Limb (tissue), 2 donors: Measurements from ENCODE around the gene SRSF7.
A peak's percentile ranks its signal among the peaks of the same experiment; 100 is the strongest.
"Not testable (repeated sequence)": the region's sequence is repeated elsewhere in the genome, so short reads cannot be mapped to it uniquely, and the experiment has no call there.

ENCODE experiments used
- DNase-seq, 2 donors: peaks; one replicate each; pipeline ENCODE4 v3.0.0-alpha.2; 2016; ENCODE audit errors: extremely low spot score in 2 of 2

SRSF7 gene

GRCh38 chr2:38750891-38751595 lies at the start of gene SRSF7:
TSS of gene SRSF7 (minus strand) at chr2:38751361. CDS start at chr2:38751256, 105 bp downstream.
- peak; percentile 99 for DNase-seq

GRCh38 chr2:38797953-38798352 lies 46.8 kb upstream of the SRSF7 start:
- DNase-seq: no peak

GRCh38 chr2:38797250-38797676 lies 46.1 kb upstream of the SRSF7 start:
- no peak for DNase-seq

GRCh38 chr2:38795016-38795415 lies 43.9 kb upstream of the SRSF7 start:
- not testable (repeated sequence) for DNase-seq

- DNase-seq: no peak
Measured at GRCh38 chr2:38794235-38794946, 43.2 kb upstream of the SRSF7 start.

GRCh38 chr2:38793511-38793910 lies 42.4 kb upstream of the SRSF7 start:
- no peak for DNase-seq

- DNase-seq: no peak
Measured at GRCh38 chr2:38792751-38793150, 41.6 kb upstream of the SRSF7 start.

GRCh38 chr2:38792321-38792720 lies 41.2 kb upstream of the SRSF7 start:
- DNase-seq: not testable (repeated sequence)

- DNase-seq: no peak
Measured at GRCh38 chr2:38791744-38792143, 40.6 kb upstream of the SRSF7 start.

- no peak for DNase-seq
Measured at GRCh38 chr2:38789691-38790090, 38.5 kb upstream of the SRSF7 start.

GRCh38 chr2:38788306-38788705 lies 37.1 kb upstream of the SRSF7 start:
- DNase-seq: no peak

GRCh38 chr2:38783586-38783985 lies 32.4 kb upstream of the SRSF7 start:
- DNase-seq: no peak

- DNase-seq: no peak
Measured at GRCh38 chr2:38778687-38779082, 27.5 kb upstream of the SRSF7 start.

GRCh38 chr2:38776531-38776930 lies 25.4 kb upstream of the SRSF7 start:
- DNase-seq: no peak

GRCh38 chr2:38775921-38776225 lies 24.7 kb upstream of the SRSF7 start:
- no peak for DNase-seq

GRCh38 chr2:38775097-38775920 lies 24.1 kb upstream of the SRSF7 start:
- DNase-seq: no peak

GRCh38 chr2:38771632-38772031 lies 20.5 kb upstream of the SRSF7 start:
- no peak for DNase-seq

- DNase-seq: no peak
Measured at GRCh38 chr2:38765551-38765950, 14.4 kb upstream of the SRSF7 start.

- no peak for DNase-seq
Measured at GRCh38 chr2:38765149-38765548, 14.0 kb upstream of the SRSF7 start.

GRCh38 chr2:38763728-38764127 lies 12.6 kb upstream of the SRSF7 start:
- no peak for DNase-seq

- no peak for DNase-seq
Measured at GRCh38 chr2:38763228-38763627, 12.1 kb upstream of the SRSF7 start.

GRCh38 chr2:38755891-38756290 lies 4.7 kb upstream of the SRSF7 start:
- DNase-seq: not testable (repeated sequence)
